Medulla oblongata (tissue), 1 donor: ENCODE results near the gene PCDHA6.
"Not testable (repeated sequence)": the region's sequence is repeated elsewhere in the genome, so short reads cannot be mapped to it uniquely, and the experiment has no call there.

Experiments used
- DNase-seq: peaks from one replicate; pipeline ENCODE4 v3.0.0-alpha.2; 2015; ENCODE audit errors: extremely low spot score

The PCDHA6 gene

DNA sequence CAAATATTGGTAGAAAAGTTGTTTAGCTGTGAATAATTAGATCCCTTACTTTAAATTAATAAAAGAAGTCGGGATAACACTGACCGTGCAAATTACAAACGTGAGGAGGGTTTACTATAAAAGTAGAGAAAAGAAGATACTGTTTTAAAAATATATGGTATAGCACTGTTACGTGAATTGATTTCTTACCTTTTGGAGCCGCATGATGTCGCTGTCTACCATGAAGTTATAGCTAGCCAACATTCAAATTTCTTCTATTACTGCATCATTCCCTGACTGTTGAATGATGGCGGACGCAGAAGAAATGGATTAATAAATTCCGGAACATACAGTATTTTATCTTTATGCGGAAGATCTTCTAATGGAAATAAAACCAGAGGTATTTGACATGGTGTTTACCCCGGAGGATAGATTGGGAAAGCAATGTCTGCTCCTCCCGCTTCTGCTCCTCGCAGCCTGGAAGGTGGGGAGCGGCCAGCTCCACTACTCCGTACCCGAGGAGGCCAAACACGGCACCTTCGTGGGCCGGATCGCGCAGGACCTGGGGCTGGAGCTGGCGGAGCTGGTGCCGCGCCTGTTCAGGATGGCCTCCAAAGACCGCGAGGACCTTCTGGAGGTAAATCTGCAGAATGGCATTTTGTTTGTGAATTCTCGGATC lies at the start of gene PCDHA6:
PCDHA6 (plus strand) TSS at position 257 of the 658 bp plus-strand sequence; CDS start at position 389, 132 bp downstream.
- DNase-seq = peak; percentile 31

- no peak for DNase-seq
Measured at GRCh38 chr5:140780512-140780911, 47.2 kb upstream of the PCDHA6 start.

DNA sequence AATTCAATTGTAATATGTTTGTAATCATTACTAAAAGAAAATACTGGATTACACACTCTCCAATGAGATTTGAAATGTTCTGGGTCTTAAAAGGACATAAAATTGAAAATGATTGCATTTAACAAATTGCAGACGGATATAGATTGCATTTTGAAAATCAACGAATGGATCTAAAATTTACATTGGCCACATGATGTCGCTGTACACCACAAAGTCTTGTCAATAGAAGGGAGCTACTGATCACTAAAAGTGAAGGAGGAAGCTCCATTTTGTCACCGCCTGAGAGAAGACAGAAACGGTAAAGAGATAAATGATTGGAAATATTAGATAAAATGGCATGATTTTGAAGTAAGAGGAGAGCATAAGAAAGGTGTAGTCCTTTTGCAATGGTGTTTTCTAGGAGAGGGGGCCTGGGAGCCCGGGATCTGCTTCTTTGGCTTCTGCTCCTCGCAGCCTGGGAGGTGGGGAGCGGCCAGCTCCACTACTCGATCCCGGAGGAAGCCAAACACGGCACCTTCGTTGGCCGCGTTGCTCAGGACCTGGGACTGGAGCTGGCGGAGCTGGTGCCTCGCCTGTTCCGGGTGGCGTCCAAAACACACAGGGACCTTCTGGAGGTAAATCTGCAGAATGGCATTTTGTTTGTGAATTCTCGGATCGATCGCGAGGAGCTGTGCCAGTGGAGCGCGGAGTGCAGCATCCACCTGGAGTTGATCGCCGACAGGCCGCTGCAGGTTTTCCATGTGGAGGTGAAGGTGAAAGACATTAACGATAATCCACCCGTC lies 41.7 kb upstream of the PCDHA6 start, which contains the start of gene PCDHA1:
PCDHA1 (plus strand) TSS at position 236 of the 782 bp plus-strand sequence.
- DNase-seq = peak; percentile 58

- DNase-seq = not testable (repeated sequence)
Measured at GRCh38 chr5:140787422-140787821, 40.3 kb upstream of the PCDHA6 start.

DNA sequence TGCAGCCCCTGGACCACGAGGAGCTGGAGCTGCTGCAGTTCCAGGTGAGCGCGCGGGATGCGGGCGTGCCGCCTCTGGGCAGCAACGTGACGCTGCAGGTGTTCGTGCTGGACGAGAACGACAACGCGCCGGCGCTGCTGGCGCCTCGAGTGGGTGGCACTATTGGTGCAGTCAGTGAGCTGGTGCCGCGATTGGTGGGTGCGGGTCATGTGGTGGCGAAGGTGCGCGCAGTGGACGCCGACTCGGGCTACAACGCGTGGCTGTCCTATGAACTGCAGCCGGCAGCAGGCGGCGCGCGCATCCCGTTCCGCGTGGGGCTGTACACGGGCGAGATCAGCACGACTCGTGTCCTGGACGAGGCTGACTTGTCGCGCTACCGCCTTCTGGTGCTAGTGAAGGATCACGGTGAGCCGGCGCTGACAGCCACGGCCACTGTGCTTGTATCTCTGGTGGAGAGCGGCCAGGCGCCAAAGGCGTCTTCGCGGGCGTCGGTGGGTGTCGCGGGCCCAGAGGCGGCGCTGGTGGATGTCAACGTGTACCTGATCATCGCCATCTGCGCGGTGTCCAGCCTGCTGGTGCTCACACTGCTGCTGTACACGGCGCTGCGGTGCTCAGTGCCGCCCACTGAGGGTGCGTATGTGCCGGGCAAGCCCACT lies 39.8 kb upstream of the PCDHA6 start:
- not testable (repeated sequence) for DNase-seq

DNA sequence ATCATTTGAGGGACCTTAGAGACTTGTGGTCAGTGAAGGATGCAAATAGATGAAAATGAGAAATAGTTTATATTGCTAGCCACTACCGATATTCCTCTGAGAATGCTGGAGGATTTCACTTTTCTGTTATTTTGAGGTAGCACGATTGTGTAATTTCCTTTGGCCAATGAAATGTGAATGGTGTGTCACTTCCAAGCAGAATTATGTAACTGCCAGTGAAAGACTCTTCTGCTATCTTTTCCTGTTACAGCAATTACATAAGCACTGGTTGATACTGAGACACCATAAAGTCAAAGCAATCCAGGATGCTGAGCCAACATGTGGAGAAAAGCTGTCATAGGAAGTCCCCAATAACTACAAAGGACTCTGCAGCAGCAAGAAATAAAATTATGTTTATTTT lies 36.7 kb upstream of the PCDHA6 start:
- DNase-seq = no peak

DNA sequence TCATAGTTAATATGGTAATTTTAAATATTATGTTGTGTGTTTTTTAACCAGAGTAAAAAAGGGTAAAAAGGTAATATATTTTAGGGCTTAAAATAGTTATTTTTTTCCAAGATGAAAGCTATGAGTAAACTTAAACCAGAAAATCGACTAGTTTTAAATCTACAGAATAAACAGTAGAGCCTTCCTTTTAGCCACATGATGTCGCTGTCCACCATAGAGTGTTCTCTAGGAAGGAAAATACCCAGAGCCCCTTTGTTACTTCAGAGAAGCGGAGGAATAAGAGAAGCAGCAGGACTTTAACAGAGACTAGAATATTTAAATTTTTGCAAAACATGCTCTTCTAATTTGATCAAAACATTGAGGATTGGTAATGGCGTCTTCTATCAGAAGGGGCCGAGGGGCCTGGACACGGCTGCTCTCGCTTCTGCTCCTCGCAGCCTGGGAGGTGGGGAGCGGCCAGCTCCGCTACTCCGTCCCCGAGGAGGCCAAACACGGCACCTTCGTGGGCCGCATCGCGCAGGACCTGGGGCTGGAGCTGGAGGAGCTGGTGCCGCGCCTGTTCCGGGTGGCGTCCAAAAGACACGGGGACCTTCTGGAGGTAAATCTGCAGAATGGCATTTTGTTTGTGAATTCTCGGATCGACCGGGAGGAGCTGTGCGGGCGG lies 33.0 kb upstream of the PCDHA6 start, which contains the start of gene PCDHA2:
PCDHA2 (plus strand) TSS at position 258 of the 664 bp plus-strand sequence.
- DNase-seq = peak; percentile 67

- peak; percentile 55 for DNase-seq
Measured at GRCh38 chr5:140795259-140795641, 32.5 kb upstream of the PCDHA6 start.

DNA sequence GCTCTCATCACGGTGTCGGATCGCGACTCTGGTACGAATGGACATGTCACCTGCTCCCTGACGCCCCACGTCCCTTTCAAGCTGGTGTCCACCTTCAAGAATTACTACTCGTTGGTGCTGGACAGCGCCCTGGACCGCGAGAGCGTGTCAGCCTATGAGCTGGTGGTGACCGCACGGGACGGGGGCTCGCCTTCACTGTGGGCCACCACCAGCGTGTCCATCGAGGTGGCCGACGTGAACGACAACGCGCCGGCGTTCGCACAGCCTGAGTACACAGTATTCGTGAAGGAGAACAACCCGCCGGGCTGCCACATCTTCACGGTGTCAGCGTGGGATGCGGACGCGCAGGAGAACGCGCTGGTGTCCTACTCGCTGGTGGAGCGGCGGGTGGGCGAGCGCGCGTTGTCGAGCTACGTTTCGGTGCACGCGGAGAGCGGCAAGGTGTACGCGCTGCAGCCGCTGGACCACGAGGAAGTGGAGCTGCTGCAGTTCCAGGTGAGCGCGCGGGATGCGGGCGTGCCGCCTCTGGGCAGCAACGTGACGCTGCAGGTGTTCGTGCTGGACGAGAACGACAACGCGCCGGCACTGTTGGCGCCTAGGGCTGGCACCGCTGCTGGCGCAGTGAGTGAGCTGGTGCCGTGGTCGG lies 31.6 kb upstream of the PCDHA6 start:
- DNase-seq = not testable (repeated sequence)

- DNase-seq = no peak
Measured at GRCh38 chr5:140796718-140797095, 31.1 kb upstream of the PCDHA6 start.

DNA sequence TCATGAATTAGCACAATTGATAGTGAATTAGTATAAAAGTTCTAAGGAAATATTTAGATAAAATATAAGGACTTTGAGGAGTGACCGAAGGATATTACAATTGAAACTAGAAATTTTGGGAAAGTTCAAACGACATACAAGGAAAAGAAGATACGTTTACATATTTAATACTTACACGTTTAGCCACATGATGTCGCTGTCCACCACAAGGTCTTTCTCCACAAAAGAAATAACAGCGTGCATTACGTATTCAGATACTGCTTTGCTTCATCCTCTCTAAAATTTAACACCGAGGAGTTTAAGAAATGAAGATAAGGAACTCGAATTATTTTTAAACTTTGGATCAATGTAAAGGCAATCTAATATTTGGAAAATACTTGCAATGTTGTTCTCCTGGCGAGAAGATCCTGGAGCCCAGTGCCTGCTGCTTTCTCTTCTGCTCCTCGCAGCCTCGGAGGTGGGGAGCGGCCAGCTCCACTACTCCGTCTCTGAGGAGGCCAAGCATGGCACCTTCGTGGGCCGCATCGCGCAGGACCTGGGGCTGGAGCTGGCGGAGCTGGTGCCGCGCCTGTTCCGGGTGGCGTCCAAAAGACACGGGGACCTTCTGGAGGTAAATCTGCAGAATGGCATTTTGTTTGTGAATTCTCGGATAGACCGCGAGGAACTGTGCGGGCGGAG lies 26.8 kb upstream of the PCDHA6 start, which contains the start of gene PCDHA3:
PCDHA3 (plus strand) TSS at position 242 of the 678 bp plus-strand sequence.
- peak; percentile 72 for DNase-seq

DNA sequence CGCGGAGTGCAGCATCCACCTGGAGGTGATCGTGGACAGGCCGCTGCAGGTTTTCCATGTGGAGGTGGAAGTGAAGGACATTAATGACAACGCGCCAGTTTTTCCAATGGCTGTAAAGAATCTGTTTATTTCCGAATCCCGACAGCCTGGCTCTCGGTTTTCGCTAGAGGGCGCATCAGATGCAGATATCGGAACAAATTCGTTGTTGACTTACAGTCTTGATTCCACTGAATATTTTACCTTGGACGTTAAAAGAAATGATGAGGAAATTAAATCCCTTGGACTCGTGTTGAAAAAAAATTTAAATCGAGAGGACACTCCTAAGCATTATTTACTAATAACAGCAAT lies 26.3 kb upstream of the PCDHA6 start:
- DNase-seq = peak; percentile 64

- not testable (repeated sequence) for DNase-seq
Measured at GRCh38 chr5:140802381-140802780, 25.4 kb upstream of the PCDHA6 start.

GRCh38 chr5:140802781-140803271 lies 24.9 kb upstream of the PCDHA6 start:
- DNase-seq = no peak

DNA sequence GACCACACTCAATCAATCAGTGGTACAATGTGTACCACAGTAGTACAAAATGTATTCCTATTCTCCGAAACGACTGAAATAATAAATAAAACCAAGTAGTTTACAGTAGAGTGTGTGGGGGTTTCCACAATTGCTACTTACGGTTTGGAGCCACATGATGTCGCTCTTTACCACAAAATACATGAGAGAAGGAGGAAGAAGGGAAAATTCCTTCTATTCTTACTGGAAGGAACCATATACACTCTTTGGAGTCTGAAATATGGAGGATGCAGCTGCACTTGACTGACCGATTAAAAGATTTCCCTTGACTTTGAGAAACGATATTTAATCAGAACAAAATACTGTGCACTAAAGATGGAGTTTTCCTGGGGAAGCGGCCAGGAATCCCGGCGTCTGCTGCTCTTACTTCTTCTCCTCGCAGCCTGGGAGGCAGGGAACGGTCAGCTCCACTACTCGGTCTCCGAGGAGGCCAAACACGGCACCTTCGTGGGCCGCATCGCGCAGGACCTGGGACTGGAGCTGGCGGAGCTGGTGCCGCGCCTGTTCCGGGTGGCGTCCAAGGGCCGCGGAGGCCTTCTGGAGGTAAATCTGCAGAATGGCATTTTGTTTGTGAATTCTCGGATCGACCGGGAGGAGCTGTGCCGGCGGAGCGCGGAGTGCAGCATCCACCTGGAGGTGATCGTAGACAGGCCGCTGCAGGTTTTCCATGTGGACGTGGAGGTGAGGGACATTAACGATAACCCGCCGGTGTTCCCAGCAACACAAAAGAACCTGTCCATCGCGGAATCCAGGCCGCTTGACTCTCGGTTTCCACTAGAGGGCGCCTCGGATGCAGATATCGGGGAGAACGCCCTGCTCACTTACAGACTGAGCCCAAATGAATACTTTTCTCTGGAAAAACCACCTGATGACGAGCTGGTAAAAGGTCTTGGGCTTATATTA lies 20.7 kb upstream of the PCDHA6 start, which contains the start of gene PCDHA4:
PCDHA4 (plus strand) TSS at position 235 of the 942 bp plus-strand sequence.
- peak; percentile 74 for DNase-seq

DNA sequence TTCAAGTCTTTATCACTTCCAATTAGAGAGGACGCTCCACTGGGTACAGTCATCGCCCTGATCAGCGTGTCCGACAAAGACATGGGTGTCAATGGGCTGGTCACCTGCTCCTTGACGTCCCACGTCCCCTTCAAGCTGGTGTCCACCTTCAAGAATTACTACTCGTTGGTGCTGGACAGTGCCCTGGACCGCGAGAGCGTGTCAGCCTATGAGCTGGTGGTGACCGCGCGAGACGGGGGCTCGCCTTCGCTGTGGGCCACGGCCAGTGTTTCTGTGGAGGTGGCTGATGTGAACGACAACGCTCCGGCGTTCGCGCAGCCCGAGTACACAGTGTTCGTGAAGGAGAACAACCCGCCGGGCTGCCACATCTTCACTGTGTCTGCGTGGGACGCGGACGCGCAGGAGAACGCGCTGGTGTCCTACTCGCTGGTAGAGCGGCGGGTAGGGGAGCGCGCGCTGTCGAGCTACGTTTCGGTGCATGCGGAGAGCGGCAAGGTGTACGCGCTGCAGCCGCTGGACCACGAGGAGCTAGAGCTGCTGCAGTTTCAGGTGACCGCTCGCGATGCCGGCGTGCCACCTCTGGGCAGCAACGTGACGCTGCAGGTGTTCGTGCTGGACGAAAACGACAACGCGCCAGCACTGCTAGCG lies 19.4 kb upstream of the PCDHA6 start:
- DNase-seq = not testable (repeated sequence)

DNA sequence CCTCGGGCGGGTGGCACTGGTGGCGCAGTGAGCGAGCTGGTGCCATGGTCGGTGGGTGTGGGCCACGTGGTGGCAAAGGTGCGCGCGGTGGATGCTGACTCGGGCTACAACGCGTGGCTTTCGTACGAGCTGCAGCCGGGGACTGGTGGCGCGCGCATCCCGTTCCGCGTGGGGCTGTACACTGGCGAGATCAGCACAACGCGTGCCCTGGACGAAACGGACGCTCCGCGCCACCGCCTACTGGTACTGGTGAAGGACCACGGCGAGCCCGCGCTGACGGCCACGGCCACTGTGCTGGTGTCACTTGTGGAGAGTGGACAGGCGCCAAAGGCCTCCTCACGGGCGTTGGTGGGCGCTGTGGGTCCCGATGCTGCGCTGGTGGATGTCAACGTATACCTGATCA lies 18.9 kb upstream of the PCDHA6 start:
- DNase-seq = no peak

DNA sequence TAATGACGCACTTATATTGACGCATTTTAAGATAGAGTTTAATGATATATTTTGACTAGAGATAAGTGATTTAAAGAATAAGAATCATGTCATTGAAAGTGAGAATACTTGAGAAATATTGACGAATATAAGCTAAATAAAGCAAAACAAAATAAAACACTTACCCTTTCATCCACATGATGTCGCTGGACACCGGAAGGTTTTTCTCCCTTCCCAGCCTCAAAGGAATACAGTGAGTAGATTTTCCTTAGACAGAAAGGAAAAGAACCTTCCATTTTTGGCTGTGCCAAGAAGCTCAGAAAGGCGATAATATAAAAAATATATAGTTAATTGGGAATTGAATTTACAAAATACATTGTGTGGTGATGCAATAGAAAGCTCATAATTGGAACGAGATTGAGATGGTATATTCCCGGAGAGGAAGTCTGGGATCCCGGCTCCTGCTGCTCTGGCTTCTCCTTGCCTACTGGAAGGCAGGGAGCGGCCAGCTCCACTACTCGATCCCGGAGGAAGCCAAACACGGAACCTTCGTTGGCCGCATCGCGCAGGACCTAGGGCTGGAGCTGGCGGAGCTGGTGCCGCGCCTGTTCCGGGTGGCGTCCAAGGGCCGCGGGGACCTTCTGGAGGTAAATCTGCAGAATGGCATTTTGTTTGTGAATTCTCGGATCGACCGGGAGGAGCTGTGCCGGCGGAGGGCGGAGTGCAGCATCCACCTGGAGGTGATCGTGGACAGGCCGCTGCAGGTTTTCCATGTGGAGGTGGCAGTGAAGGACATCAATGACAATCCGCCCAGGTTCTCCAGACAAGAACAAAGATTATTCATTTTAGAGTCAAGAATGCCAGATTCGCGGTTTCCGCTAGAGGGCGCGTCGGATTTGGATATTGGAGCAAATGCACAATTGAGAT lies 6.1 kb upstream of the PCDHA6 start, which contains the start of gene PCDHA5:
PCDHA5 (plus strand) TSS at position 239 of the 906 bp plus-strand sequence.
- DNase-seq = peak; percentile 53
